Limb (tissue), 2 donors: ENCODE data around the gene DHRS4L2.
"Not testable (repeated sequence)": the region's sequence is repeated elsewhere in the genome, so short reads cannot be mapped to it uniquely, and the experiment has no call there.

Source experiments
- DNase-seq, 2 donors: peaks; one replicate each; pipeline ENCODE4 v3.0.0-alpha.2; 2016; ENCODE audit errors: extremely low spot score in 2 of 2

Gene DHRS4L2

GRCh38 chr14:23973178-23973577, 15.6 kb upstream of the DHRS4L2 start:
- not testable (repeated sequence) for DNase-seq

DNA sequence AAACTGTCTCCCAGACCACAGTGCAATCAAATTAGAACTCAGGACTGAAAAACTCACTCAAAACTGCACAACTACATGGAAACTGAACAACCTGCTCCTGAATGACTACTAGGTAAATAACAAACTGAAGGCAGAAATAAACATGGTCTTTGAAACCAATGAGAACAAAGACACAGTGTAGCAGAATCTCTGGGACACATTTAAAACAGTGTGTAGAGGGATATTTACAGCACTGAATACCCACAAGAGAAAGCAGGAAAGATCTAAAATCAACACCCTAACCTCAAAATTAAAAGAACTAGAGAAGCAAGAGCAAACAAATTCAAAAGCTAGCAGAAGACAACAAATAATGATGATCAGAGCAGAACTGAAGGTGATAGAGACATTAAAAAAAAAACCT, 14.7 kb upstream of the DHRS4L2 start:
- not testable (repeated sequence) for DNase-seq

DNA sequence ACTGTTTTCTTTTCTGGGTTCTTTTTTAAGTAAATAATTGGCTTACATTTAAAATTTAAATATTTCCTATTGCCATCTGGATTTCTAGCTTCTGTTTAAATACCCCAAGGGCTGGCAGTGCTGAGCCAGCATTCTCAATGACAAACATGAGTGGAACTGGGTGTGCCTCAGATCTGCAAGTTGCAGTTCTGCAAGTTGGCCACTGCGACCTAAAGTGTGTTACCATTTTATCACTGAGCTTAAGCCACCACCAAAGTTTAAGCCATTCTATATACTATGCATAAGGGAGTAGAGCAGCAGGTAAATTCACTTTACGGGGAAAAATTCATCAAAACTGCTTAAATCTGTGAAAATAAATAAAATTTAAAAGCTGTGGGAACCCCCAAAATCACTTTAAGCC, 11.5 kb upstream of the DHRS4L2 start:
- DNase-seq, result not testable (repeated sequence)

- DNase-seq, result not testable (repeated sequence)
Measured at GRCh38 chr14:23981951-23982813, 6.5 kb upstream of the DHRS4L2 start.

DNA sequence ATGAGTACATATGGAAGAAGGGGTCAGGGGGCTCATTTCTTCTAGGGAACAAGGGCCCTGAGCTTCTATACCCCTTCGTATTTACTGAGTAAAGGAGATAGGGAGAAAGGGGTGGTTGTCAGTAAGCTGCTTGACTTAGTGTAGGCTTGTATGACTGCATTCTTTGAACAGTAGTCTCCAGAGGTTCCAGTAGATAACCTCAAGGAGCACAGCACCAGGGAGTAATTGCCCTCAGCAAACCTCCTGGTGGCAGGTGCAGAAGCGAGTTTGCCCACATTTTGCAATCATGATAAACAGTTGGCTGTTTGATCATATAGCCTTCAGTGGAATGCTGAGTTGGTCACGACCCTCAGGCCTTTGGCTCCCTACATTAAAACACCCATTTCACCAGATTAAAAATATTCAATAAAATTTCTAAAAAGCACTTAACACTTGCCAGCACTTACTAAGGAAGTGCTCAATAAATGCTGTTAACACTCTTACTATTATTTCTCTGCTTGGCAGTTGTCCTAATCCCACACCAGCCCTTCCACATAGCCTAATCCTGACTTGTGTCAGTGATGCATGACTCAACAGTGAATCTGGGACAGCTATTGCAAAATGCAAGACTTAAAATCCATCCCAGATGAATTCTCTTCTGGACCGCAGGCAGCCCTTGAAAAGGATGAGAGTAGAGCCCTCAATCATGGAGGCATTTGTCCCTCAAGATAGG, 3.7 kb upstream of the DHRS4L2 start:
- no peak for DNase-seq

GRCh38 chr14:23988223-23988606, 514 bp upstream of the DHRS4L2 start:
- not testable (repeated sequence) for DNase-seq

- DNase-seq, result peak in 1 of 2 donors; percentile 57
Measured at GRCh38 chr14:23989734-23990445, 1.2 kb downstream of the DHRS4L2 start.

- not testable (repeated sequence) for DNase-seq
Measured at GRCh38 chr14:23990961-23991360, 2.2 kb downstream of the DHRS4L2 start.

- not testable (repeated sequence) for DNase-seq
Measured at GRCh38 chr14:23993042-23993441, 4.3 kb downstream of the DHRS4L2 start.

DNA sequence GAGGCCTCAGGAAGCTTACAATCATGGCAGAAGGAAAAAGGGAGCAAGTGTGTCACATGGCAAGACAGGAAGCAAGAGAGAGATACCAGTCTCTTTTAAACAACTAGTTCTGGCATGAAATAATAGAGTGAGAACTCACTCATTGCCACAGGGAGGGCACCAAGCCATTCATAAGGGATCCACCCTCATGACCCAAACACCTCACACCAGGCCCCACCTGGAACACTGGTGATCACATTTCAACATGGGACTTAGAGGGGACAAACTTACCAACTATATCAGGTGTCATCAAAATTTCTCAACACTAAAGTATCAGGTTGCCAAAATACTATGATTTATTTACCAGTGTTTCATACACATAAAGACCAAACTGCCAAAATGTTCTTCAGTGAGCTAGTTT, 7.3 kb downstream of the DHRS4L2 start:
- DNase-seq, result not testable (repeated sequence)

DNA sequence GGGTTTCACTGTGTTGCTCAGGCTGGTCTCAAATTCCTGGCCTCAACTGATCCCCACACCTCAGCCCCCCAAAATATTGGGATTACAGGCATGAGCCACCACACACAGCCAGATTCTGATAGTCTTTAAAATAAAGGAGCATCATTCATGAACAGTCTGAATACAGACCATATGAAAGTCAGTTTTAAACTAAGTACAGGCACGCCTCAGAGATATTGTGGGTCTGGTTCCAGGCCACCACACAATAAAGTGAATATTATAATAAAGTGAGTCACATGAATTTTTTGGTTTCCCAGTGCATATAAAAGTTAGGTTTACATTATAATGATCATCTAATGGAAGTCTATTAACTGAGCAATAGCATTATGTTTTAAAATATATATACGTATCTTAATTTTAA, 8.1 kb downstream of the DHRS4L2 start:
- not testable (repeated sequence) for DNase-seq

DNA sequence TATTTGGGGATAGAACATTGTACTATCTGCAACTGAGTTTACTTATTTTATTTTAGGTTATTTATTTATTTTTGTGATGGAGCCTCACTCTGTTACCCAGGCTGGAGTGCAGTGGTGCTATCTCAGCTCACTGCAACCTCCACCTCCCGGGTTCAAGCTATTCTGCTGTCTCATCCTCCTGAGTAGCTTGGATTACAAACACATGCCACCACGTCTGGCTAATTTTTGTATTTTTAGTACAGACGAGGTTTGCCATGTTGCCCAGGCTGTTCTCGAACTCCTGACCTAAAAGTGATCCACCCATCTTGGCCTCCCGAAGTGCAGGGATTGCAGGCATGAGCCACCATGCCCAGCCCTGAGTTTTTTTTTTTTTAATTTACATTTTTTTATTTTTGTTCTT, 10.9 kb downstream of the DHRS4L2 start:
- not testable (repeated sequence) for DNase-seq

DNA sequence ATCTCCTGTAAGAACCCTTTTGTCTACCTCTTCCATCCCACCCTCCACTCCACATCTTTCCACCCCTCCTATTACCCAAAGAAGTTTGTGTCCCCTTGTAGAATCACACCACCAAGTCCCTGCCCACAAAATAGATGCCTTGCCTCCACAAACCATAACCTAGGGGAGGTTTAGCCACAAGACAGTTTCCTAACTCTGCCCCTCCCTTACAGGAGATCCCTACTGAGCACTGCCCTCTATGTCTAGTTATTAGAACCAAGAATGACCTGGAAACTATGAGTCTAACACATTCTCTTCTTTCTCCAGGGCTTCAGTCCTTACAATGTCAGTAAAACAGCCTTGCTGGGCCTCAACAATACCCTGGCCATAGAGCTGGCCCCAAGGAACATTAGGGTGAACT, 12.3 kb downstream of the DHRS4L2 start:
- not testable (repeated sequence) for DNase-seq

- DNase-seq, result not testable (repeated sequence)
Measured at GRCh38 chr14:24001679-24002078, 12.9 kb downstream of the DHRS4L2 start.

- not testable (repeated sequence) for DNase-seq
Measured at GRCh38 chr14:24006471-24006816, 17.7 kb downstream of the DHRS4L2 start.

- DNase-seq, result peak in 1 of 2 donors; percentile 83
Measured at GRCh38 chr14:24006817-24007652, 18.3 kb downstream of the DHRS4L2 start.

- no peak for DNase-seq
Measured at GRCh38 chr14:24011051-24011450, 22.3 kb downstream of the DHRS4L2 start.

- DNase-seq, result not testable (repeated sequence)
Measured at GRCh38 chr14:24012726-24013273, 24.1 kb downstream of the DHRS4L2 start.

DNA sequence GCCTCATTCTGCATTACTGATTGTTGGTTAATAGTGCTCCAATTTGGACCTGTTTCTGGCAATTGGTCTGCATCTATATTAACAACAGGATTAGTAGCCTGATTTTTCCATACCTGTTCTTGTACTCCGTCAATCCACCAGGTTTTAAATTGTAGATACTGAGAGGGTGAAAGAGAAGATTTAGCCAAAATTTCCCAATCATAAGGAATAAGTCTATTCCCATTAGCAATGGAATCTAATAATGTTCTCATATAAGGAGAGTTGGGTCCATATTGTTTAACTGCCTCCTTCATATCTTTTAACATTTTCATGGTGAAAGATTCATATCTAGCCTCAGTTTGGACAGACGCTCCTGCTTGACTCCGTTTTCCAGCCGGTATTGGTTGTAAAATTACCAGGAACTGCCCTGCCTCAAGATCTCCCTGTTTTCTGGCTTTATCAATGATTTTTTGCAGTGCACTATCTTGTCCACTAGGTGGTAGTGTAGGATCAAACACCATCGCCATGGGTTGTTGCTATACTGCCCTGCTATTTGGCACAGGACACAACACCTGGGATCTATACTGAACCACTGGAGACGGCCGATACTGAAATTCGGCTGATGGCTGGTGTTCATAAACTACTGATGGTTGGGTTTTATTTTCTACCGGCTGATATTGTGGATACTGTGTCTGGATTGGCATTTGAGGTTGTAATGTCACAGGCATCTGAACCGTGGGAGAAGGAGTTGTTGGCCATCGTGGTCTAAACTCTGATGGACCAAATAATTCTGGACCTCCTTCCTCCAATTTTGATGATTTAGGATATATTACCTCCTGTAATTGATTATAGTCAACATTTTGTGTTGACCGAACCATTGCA, 25.2 kb downstream of the DHRS4L2 start:
- DNase-seq, result peak in 1 of 2 donors; percentile 71

DNA sequence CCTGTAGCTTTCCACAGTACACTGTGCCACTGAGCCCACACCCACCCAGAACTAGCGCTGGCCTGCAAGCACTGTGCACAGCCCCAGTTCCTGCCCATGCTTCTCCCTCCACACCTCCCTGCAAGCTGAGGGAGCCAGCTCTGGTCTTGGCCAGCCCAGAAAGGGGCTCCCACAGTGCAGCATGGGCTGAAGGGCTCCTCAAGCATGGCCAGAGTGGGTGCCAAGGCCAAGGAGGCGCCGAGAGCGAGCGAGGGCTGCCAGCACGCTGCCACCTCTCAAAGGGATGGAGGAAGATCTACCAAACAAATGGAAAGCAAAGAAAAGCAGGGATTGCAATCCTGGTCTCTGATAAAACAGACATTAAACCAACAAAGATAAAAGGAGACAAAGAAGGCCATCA, 27.0 kb downstream of the DHRS4L2 start:
- DNase-seq, result not testable (repeated sequence)
